Femur (tissue), 1 donor: ENCODE data around the gene RSPO4.
"Not testable (repeated sequence)": the region's sequence is repeated elsewhere in the genome, so short reads cannot be mapped to it uniquely, and the experiment has no call there.

ENCODE experiments used
- DNase-seq: peaks from one replicate; pipeline ENCODE4 v3.0.0-alpha.2; 2017

The RSPO4 gene

DNA sequence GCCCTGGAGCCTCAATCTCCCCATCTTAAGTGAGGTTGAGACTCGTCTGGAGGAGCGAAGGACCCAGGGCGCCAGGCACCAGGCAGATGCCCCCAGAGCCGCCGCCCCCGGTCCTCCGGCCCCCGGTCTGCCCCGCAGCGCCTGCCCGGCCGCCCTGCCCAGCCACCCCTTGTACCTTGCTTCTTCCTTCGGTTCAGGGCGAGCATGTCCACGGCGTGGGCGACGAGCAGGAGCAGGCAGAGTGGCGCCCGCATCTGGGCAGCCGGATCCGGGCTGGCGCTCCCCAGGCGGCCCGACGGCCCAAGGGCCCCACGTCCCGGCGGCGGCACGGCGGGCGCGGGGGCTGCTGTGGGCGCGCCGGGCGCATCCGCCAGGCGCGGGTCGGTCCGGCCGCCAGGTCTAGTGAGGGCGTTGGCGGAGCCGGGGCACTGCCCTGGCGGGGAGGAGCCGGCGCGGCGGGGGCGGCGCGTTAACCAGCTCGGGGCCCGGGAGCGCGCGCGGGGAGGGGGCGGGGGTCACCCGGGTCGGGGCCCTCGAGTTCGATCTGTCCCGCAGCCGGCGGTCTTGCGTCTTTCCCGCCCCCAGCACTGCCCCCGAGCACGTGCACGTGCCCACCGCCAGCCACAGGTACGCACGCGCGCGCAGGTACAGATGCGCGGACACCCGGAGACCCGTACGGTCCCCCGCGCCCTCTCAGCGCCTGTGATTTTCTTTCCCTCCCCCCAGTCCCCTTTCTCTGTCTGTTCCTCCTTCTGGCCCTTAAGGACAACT lies at the start of gene RSPO4:
Gene RSPO4 (minus strand): TSS at position 401 of the 771 bp plus-strand sequence. CDS start 147 bp downstream, at position 254.
- DNase-seq, result no peak

DNA sequence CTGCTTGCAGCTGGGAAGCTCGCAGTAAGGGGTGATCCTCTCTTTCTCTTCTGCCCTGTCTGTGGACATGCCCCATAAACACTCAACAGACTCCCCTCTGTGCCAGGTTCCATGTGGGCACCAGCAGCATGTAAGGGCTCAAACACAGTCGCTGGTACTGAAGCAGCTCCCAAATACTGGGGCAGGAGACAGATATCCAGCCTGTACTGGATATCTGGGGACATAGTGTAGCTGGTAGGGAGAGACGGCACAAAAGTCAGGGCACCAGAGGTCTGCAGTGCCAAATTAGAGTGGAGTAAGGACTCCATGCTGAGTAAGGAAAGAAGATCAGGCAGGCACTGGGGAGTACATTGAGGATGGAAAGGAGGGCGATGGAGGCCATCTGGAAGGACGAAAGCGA lies 48.3 kb upstream of the RSPO4 start:
- DNase-seq, result no peak

DNA sequence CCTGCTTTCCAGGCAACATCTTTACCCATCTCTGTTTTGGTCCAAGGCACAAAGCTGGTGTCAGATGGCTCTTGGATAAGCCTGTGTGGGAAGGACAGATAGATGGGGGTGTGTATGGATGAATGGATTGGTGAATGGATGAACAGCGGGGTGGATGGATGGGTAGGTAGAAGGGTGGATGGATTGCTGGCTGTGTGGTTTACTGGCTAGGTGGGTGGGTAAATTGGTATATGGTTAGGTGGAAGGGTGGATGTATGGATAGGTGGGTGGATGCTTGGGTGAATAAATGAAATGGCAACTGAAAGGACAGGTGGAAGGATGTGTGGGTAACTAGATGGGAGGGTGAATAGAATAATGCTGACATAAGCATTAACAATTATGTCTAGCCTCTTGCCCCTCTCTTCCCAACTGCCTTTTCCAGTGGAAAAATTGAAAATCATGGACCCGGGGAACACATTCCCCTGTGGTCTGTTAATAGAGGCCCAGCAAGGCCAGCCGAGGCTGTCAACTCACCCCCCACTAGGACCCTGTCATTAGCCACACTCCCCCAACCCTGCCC lies 43.8 kb upstream of the RSPO4 start:
- no peak for DNase-seq

DNA sequence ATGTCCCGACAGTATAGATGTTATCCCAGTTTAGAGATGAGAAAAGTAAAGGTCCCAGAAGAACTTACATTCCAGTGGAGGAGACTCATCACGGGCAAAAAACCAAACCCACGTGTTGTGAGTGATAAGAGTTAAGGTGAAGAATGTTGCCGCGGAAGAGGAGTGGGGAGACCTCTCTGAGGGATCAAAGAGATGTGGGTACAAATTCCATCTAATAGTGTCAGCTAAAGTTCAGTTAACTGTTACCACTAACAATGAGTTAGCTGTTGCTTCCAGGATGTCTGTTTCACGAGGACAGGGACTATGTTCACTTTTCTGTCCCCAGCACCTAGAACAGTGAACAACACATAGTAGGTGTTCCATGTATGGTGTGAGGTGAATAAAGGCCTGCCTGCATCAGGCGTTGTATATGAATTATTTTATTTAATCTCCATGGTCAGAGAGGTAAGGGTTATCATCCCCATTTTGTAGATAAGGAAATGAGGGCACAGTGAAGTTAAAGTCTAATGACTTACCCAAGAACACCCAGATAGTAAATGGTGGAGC lies 39.8 kb upstream of the RSPO4 start:
- DNase-seq, result no peak

DNA sequence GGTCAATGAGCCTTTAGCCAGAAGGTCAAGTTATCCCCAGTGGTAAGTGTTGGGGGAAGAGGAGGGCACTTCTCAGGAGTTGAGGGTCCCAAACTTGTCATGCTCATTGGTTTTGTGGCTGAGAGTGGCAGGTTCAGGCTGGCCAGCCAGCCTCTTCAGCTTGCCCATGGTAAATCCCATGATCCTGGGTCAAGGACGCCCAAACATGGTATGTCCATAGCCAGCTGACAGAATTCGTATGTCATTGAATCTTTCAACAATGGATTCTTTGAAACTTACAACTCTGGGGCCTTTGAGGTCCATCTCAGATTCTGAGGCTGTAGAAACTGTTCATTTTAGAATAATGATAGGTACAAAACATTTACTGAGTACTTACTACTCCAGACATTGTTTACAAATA lies 36.1 kb upstream of the RSPO4 start:
- DNase-seq, result no peak

DNA sequence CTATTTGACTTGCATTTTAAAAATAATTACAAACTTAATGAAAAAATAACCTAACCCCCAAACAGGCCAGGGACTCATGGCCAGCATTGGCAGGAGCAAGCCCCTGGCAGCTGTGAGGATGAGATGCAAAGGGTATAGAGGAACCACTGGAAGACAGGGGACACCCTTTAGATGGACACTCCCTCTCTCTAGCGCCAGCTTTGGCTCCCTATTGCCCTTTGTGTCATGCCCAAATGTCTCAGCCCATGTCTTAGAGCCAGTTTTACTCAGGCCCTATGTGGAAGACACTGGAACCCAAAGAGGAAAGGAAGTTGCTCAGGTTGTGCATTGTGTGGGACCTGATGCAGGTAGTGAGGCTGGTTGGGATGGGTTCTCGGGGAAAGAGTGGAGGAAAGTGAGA lies 34.9 kb upstream of the RSPO4 start:
- no peak for DNase-seq

DNA sequence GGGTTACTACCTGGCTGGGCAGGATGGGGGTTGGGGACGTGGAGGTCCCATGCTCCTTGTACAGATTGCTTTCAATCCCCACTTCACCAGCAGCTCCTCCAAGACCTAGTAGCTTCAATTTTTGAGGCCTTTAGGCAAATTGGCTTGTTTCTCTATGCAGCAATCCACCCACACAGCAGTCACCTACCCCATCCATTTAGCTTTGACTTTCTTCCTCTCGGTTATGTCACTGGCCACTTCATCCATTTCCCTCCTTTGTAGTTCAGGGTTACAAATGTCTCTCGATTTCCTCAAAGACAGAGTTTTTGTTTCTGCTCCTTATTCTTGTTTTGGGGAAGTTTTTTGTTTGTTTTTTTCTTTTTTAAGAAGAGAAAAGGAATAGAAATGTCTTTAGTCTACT lies 33.4 kb upstream of the RSPO4 start:
- no peak for DNase-seq

DNA sequence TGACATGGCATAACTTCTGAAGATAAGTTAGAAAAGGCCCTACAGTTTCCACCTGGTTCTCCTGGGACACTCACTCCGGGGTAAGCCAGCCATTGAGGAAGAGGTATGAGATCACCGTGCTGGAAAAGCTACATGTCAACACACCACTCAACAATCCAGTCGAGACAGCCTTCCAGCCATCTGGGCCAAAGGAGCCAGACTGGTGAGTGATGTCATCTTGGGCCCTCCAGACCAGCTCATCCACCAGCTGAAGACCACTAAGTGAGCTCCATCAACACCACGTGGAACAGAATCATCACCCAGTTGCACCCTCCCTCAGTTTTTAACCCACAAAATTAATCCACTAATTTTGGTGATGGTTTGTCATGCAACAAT lies 32.3 kb upstream of the RSPO4 start:
- DNase-seq, result no peak

DNA sequence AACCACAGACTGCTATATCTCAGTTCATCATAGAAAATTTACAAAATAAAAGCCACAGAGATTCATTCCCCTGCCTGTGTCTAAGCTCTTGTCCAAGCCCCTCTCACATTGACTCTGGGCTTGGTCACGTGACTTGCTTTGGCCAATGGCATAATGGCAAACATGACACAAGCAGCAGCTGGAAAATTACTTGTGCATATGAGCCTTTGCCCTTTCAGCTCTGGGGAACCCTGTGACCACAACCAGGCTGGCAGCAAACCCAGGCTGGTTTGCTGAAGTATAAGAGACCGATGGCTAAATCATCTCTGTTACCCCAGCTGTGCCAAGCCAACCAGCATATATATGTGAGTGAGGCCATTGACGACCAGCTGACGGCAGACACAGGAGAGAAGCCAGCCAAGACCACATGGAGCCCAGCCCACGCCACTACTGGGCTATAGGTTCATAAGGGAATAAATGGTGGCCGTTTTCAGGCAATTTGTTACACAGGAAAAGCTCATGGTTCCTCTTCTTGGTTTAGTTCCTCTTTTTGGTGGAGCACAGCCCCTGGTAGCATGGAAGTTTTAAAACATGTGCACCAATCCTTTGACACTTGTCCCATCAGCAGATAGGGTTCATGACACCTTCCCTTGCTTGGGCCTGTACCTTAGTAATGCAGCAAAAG lies 31.8 kb upstream of the RSPO4 start:
- no peak for DNase-seq

DNA sequence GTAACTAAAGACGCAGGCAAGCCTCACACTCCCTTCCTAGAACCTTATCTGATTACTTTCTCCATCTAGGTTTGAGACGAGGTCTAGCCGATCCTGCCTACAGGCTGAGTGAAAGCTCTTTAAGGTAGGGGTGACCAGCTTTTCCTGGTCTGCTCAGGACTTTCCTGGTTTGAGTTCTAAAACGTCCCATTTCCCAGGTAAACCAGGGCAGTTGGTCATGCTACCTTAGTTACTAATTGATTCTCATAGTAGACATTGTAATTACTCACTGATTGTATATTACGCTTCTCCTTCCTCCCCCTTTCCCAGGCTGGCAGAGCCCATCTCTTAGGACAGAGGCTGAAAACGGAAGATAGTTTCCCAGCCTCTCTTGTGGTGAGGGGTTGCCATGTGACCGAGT lies 27.9 kb upstream of the RSPO4 start:
- DNase-seq, result no peak

DNA sequence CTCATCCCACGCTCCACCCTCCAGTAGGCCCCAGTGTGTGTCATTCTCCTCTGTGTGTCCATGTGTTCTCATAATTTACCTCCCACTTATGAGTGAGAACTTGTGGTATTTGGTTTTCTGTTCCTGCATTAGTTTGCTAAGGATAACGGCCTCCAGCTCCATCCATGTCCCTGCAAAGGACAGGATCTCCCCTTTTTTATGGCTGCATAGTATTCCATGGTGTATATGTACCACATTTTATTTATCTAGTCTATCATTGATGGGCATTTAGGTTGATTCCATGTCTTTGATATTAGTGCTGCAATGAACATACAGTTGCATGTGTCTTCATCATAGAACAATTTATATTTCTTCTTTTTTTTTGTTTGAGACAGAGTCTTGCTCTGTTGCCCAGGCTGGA lies 24.1 kb upstream of the RSPO4 start:
- not testable (repeated sequence) for DNase-seq

DNA sequence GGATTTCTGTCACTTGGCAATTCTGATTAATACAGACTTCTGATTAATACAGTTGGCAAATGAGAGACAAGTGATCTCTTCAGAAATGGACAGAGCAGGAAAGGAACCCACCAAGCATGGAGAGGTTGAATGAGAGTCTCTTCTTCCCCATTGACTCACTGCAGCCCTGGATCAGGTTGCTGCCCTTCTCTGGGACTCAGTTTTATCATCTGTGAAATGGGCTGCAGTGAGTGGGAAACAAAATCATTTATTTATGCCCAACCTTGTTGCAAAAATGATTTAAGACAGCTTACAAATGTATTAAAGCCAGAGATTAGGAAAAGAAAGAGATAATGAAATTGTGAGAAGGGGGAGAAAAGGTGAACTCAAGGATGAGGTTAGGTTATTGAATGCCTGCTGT lies 20.8 kb upstream of the RSPO4 start:
- no peak for DNase-seq

DNA sequence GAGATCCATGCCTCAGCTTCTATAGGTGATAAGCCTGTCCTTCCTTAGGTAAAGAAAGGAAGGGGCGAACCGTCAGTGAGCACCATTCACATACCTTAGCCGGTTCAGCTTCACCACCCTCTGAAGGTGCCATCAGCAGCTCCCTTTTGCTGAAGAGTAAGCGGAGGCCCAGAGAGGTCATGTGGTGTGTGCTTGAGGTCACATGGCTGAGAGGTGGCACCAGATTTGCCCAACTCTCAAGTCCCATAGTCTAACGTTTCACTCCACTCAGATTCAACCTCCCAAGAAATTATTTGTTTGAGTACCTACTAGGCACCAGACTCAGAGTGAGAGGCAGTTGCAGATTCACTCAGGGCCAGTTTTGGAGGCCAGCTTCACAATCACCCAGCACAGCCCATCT lies 18.5 kb upstream of the RSPO4 start:
- no peak for DNase-seq

DNA sequence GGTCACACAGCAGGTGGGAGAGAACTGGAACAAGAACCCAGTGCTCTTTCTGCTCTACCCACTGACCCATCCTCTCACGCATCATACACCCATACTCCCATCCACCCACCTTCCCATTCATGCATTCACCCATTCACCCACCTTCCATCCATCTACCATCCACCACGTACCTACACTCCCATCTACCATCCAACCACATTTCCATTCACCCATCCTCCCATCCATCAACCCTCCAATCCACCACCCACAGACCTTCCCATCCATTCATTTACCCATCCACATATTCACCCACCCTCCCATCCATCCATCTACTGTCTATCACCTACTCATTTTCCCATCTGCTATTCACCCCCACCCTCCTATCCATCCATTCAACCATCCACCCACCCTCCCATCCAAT lies 17.2 kb upstream of the RSPO4 start:
- DNase-seq, result no peak

DNA sequence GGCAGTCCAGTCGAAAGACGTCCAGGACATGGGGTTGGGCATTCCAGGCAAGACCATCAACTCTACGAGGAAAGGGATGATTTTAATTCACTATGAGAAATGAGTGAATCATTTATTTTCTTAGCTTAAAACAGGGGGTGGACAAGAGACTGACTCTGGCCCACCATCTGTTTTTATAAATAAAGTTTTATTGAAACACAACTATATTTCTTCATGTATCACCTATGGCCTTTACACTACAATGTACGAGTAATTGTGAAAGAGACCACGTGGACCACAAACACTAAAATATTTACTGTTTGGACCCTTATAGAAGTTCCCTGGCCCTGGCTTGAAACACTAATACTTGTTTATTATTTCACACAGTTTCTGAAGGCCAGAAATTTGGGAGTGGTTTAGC lies 15.6 kb upstream of the RSPO4 start:
- no peak for DNase-seq

DNA sequence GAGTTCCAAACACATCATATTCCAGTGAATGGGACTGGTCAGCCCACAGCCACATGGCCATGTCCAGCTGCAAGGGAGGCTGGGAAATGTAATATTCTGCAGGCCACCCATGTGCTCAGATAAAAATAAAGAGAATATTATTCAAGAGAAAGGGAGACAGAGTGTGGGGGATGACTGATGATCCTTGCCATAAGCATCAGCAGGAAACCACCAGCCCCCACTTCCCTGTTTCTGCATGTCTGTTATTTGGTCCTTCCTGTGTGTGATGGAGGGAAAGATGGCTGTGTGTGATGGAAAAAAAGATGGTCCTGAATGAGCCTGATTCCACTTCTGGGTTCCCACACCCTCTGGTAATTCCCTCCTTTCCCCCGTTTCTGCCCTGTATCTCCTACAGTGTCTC lies 13.1 kb upstream of the RSPO4 start:
- no peak for DNase-seq

DNA sequence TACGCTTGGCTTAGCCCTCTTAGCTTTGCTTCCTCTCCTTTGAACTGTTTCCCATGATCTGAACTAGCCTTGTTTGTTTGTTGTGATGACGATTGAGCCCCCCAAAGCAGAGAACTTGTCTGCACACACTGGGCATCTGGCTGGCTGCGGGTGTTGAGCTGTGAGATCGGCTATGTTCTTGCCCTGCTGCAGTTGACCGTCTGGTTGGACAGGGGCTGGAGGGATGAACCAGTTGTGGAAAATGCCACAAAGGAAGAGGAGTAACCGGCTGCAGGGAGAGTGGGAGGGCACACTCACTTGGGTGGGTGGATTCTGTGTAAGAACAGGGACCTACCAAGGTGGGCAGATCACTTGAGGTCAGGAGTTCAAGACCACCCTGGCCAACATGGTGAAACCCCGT lies 12.4 kb upstream of the RSPO4 start:
- no peak for DNase-seq

DNA sequence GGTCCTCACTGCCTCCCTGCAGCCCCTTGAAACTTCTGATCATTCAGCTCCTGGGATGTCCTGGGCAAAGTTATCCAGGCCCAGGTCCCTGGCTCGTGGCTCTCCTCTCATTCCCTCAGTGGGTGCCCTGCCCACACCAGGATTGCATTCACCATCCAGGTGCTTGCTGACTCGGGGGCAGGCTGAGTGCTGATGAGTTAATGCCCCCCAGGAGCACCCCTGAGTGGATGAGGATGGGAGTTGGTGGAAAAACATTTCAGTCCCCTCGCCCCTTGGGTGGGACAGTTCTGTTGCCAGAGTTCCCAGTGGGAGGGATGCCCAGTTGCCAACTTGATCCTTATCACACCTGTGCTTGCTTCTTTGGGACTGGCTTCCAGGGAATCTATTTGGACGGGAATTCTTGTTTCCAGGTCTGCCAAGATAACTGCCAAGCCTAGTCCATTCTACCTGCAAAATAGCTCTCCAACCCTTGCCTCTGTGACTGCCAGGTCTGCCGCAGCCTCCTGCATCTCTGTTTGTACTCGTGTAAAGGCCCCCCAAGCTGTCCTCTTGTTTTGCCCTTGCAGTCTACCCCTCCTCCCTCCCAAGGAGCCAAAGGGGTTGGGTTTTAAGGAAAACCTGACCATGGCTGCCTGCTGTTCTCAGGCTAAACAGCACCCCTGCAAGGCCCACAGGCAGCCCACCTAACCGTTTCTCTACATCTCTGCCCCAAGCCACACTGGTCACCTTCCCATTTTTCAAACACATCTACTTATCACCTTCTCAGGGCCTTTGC lies 11.6 kb upstream of the RSPO4 start:
- DNase-seq, result no peak

DNA sequence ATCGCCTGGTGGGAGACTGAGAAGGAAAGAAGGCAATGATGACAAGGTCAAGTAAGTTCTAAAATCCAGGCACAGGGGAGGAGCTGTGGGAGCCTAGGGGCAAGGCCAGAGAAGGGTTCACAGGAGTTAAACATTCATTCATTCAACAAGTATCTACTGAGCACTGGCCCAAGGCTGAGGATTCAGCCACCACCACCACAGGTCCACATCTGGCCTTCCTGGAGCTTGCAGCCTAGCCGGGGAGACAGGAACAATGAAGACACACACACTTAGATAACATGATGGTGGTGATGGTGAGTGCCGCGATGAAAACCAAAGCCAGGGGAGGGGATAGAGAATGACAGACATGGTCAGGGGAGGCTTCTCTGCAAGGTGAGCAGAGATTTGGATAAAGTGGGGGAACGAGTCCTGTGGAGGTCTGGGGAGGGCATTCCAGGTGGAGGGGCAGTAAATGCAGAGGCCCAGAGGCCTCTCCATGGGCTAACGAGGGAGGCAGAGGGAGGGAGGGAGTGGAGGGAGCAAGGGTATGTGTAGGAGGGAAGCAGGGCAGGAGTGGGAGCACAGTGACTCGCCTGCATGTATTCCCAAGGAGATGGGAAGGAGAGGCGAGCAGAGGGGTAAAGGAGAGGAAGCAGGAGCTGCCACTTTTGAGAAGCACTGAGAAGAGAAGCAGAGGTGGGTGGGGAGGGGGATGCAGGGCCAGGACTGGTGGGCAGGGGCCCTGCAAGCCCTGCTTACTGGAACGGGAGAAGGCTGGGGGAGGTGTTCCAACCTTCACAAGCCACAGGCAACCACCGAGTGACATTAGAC lies 10.5 kb upstream of the RSPO4 start:
- no peak for DNase-seq

DNA sequence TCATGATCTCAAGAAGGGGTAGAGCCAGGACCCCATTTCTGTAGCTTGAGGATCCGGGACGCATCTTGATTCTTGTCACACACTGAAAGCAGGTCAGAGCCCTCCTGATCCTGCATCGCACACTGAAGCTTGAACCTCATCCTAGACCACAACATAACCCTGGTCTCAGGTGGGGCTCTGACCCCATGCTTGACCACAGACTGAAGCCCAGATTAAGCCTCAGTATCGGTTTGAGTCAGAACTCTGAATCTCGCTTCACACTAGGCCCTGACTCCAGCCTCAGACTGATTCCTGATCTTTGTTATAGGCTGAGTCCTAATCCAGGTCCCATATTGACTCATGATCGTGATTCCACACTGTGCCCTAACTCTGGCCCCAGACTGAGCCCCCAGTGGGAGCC lies 8.5 kb upstream of the RSPO4 start:
- DNase-seq, result no peak

DNA sequence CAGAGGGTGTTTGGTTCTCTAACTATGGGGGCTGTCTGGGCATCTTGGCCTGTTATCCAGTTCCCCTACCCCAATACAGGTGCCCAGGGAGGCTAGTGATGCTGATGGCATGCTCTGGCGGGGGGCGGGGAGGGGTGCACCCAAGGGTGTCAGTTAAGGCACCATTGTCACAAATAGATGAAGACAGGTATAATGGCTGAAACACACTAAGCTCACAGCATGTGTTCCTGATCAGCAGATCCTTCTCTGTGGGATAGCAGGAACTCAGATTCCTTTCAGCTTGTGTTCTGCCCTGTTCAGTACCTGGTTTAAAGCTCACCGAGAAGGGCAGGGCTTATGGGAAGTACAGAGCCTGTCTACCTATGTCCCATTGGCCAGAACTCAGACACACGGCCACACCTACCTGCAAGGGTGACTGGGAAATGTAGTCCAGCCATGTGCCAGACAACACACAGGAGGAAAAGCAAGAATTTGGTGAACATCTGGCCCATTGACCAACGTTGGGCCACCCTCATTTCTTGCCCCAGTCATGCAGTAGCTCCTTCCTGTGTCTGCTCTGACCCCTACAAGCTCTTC lies 3.4 kb upstream of the RSPO4 start:
- no peak for DNase-seq
